ENCODE measurements around the gene IL3RA. TPM values are rescaled to one million over a fixed set of nuclear protein-coding genes. Genes with fewer than 3 reads are reported as not detected.

The IL3RA gene
- total and polyA plus RNA-seq, 4 donors: 0.33 to 1.7 (median 1.0) TPM

GRCh38 chrX:1417921-1418771 lies 81.6 kb downstream of the IL3RA start:
- H3K9me3 ChIP-seq (ENCODE audit: control insufficient read depth in 4 of 4, low read length in 3 of 4): peaks cover 1 to 8% (median 7%) of the 10 kb centered on the region in 4 donors
- H3K27me3 ChIP-seq (ENCODE audit: control insufficient read depth in 4 of 4, insufficient read depth in 4 of 4, low read length in 3 of 4): no peaks in the 10 kb centered on the region
- DNase-seq (ENCODE audit: low spot score): no peak
- no peak overlapping the region for H3K27ac ChIP-seq (ENCODE audit: low read depth in 1 of 2, low read length in 2 of 2)
- peaks cover 9 to 46% (median 24%) of the 10 kb centered on the region in 4 donors for H3K36me3 ChIP-seq (ENCODE audit: control insufficient read depth in 4 of 4, insufficient read depth in 3 of 4, low read depth in 1 of 4, low read length in 3 of 4)
- whole genome bisulfite sequencing: 92% methylated on average over 20 of the region's 20 CpGs
- H3K4me3 ChIP-seq (ENCODE audit: low read depth in 1 of 3, low read length in 3 of 3): no peak overlapping the region
- no peaks in the 10 kb centered on the region for H3K4me1 ChIP-seq (ENCODE audit: control insufficient read depth in 4 of 4, insufficient read depth in 4 of 4, low read length in 3 of 4)
- H3K9ac ChIP-seq (ENCODE audit: low read depth in 1 of 2, low read length in 2 of 2): no peak overlapping the region
- TF ChIP-seq ATF3 (IDR thresholded peaks at IDR 0.05): no peak
- TF ChIP-seq HNF4A (conservative IDR thresholded peaks at IDR 0.05): no peak
- TF ChIP-seq HNF4G (IDR thresholded peaks at IDR 0.05): no peak
- no peak for TF ChIP-seq FOXA1 (IDR thresholded peaks at IDR 0.05)
- TF ChIP-seq RAD21 (IDR thresholded peaks at IDR 0.05): no peak
- TF ChIP-seq FOXA2 (IDR thresholded peaks at IDR 0.05): no peak
- TF ChIP-seq NR2F2 (IDR thresholded peaks at IDR 0.05): no peak
- no peak for TF ChIP-seq EGR1 (IDR thresholded peaks at IDR 0.05; ENCODE audit: low read depth in 2 of 2)
- TF ChIP-seq TAF1 (conservative IDR thresholded peaks at IDR 0.05): no peak
- no peak for TF ChIP-seq RXRA (IDR thresholded peaks at IDR 0.05)
- TF ChIP-seq JUND (IDR thresholded peaks at IDR 0.05): no peak
- TF ChIP-seq CTCF (IDR thresholded peaks at IDR 0.05; ENCODE audit: low read depth, low read length, missing input control): no peak
- no peak for TF ChIP-seq SP1 (IDR thresholded peaks at IDR 0.05)
- no peak for TF ChIP-seq GABPA (IDR thresholded peaks at IDR 0.05 in 1 of 2, conservative IDR thresholded peaks at IDR 0.05 in 1 of 2)
- TF ChIP-seq REST (IDR thresholded peaks at IDR 0.05): no peak
- TF ChIP-seq, protein P1, sequence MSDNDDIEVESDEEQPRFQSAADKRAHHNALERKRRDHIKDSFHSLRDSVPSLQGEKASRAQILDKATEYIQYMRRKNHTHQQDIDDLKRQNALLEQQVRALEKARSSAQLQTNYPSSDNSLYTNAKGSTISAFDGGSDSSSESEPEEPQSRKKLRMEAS (IDR thresholded peaks at IDR 0.05): no peak
- TF ChIP-seq YY1 (IDR thresholded peaks at IDR 0.05): no peak
- TF ChIP-seq, protein P2, sequence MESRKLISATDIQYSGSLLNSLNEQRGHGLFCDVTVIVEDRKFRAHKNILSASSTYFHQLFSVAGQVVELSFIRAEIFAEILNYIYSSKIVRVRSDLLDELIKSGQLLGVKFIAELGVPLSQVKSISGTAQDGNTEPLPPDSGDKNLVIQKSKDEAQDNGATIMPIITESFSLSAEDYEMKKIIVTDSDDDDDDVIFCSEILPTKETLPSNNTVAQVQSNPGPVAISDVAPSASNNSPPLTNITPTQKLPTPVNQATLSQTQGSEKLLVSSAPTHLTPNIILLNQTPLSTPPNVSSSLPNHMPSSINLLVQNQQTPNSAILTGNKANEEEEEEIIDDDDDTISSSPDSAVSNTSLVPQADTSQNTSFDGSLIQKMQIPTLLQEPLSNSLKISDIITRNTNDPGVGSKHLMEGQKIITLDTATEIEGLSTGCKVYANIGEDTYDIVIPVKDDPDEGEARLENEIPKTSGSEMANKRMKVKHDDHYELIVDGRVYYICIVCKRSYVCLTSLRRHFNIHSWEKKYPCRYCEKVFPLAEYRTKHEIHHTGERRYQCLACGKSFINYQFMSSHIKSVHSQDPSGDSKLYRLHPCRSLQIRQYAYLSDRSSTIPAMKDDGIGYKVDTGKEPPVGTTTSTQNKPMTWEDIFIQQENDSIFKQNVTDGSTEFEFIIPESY (IDR thresholded peaks at IDR 0.05): no peak
